ENCODE results near the gene CD84.
"Not testable (repeated sequence)": the region's sequence is repeated elsewhere in the genome, so short reads cannot be mapped to it uniquely, and the experiment has no call there.

The CD84 gene

GRCh38 chr1:160503087-160503486 lies 76.2 kb downstream of the CD84 start:
- DNase-seq (ENCODE audit: low read depth in 3 of 3): no peak

GRCh38 chr1:160500321-160500990 lies 78.8 kb downstream of the CD84 start:
- DNase-seq (ENCODE audit: low read depth in 3 of 3): no peak

GRCh38 chr1:160499631-160500030 lies 79.7 kb downstream of the CD84 start:
- DNase-seq (ENCODE audit: low read depth in 3 of 3): no peak

- not testable (repeated sequence) for DNase-seq (ENCODE audit: low read depth in 3 of 3)
Observed at GRCh38 chr1:160498301-160499065, 80.8 kb downstream of the CD84 start.

GRCh38 chr1:160496334-160496733 lies 83.0 kb downstream of the CD84 start:
- DNase-seq (ENCODE audit: low read depth in 3 of 3): no peak

GRCh38 chr1:160494620-160495019 lies 84.7 kb downstream of the CD84 start:
- no peak for DNase-seq (ENCODE audit: low read depth in 3 of 3)

GRCh38 chr1:160492617-160493016 lies 86.7 kb downstream of the CD84 start:
- no peak for DNase-seq (ENCODE audit: low read depth in 3 of 3)

GRCh38 chr1:160491981-160492380 lies 87.3 kb downstream of the CD84 start:
- no peak for DNase-seq (ENCODE audit: low read depth in 3 of 3)
